Uterus (tissue), 4 donors: ENCODE measurements around the gene NCR1. TPM values are rescaled to one million over a fixed set of nuclear protein-coding genes. Genes with fewer than 3 reads are reported as not detected.
"Not testable (repeated sequence)": the region's sequence is repeated elsewhere in the genome, so short reads cannot be mapped to it uniquely, and the experiment has no call there.

Experiments
- DNase-seq, 2 donors: peaks; one replicate each; pipeline ENCODE4 v3.0.0-alpha.2; 2019 to 2020
- H3K27ac ChIP-seq, 2 donors: fragments of 200-600 bp; sonication (generic); 1 replicate in 1 of 2; 2 replicates in 1 of 2; pipeline ENCODE4 v1.5.1; 2016 to 2018
- H3K27me3 ChIP-seq, 2 donors: fragments of 200-600 bp; sonication (generic); one replicate each; pipeline ENCODE4 v1.5.1; 2018 to 2019; ENCODE audit warnings: control low read depth in 1 of 2
- H3K36me3 ChIP-seq, 2 donors: fragments of 200-600 bp; sonication (generic); one replicate each; pipeline ENCODE4 v1.5.1; 2019; ENCODE audit warnings: control low read depth in 1 of 2
- H3K4me1 ChIP-seq, 2 donors: fragments of 200-600 bp; sonication (generic); one replicate each; pipeline ENCODE4 v1.5.1; 2018 to 2019; ENCODE audit warnings: control low read depth in 1 of 2
- H3K4me3 ChIP-seq, 2 donors: fragments of 200-600 bp; sonication (generic); 1 replicate in 1 of 2; 2 replicates in 1 of 2; pipeline ENCODE4 v1.5.1; 2018 to 2019; ENCODE audit warnings: mild to moderate bottlenecking in 1 of 2
- H3K9me3 ChIP-seq, 2 donors: fragments of 200-600 bp; sonication (generic); one replicate each; pipeline ENCODE4 v1.5.1; 2019; ENCODE audit warnings: control low read depth in 1 of 2
- POLR2A ChIP-seq, 2 donors: fragments of 450-650 bp; IDR thresholded peaks; one replicate each; pipeline ENCODE4 v1.6.1; 2016; ENCODE audit warnings: antibody characterized with exemption in 2 of 2, mild to moderate bottlenecking in 1 of 2, moderate library complexity in 1 of 2
- intact Hi-C: fragments of 100-400 bp; cut with DNase I; formaldehyde crosslinking; loops from one replicate; pipeline ENCODE4 v1.15.1; 2023; ENCODE audit warnings: low total_unique reads
- total RNA-seq, 4 donors: library from RNA; depleted of rRNA in 3 of 4; stranded (reverse); fragments of >200 nt in 3 of 4; gene quantifications; one replicate each; pipeline versions ENCODE4 v1.1.0 to v1.2.4, GENCODE V29; 2014 to 2023
- TF ChIP-seq, protein P1 (sequence below), 4 experiments: fragments of 200-600 bp in 2 of 4; fragments of 450-650 bp in 2 of 4; sonication (generic) in 2 of 4; IDR thresholded peaks; one replicate each; pipeline ENCODE4 v1.5.1; 2016 to 2019; ENCODE audit warnings: antibody characterized with exemption in 4 of 4, mild to moderate bottlenecking in 2 of 4, moderate library complexity in 1 of 4
- donor health status: DM: yes; HTN: yes; CAD: no.

Gene NCR1
- total RNA-seq, 4 donors from 2014 or later = 1.1 TPM; not detected in 3

DNA sequence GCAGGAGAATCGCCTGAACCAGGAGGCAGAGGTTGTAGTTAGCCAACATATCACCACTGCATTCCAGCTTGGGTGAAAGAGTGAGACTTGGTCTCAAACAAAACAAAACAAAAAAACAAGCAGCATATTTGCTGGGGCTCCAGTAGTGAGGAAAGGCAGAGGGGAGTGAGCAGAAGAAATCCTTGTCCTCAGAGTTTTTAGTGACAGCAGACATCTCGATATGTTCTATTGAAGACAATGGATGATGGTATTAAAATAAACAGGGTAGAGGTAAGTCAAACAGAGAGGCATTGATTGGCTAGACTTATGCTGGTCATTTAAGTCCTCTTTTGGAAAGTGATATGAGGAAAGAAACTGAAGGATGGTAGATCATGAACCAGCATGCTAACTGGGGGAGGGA is 22.4 kb downstream of the NCR1 start:
- no peak overlapping the region for H3K27ac ChIP-seq
- no peaks in the 10 kb centered on the region for H3K27me3 ChIP-seq
- DNase-seq = no peak
- no peaks in the 10 kb centered on the region for H3K9me3 ChIP-seq
- H3K4me3 ChIP-seq = no peak overlapping the region
- no peaks in the 10 kb centered on the region for H3K4me1 ChIP-seq
- H3K36me3 ChIP-seq = no peaks in the 10 kb centered on the region
- no peak for TF ChIP-seq POLR2A (IDR thresholded peaks at IDR 0.05)
- TF ChIP-seq, protein P1, sequence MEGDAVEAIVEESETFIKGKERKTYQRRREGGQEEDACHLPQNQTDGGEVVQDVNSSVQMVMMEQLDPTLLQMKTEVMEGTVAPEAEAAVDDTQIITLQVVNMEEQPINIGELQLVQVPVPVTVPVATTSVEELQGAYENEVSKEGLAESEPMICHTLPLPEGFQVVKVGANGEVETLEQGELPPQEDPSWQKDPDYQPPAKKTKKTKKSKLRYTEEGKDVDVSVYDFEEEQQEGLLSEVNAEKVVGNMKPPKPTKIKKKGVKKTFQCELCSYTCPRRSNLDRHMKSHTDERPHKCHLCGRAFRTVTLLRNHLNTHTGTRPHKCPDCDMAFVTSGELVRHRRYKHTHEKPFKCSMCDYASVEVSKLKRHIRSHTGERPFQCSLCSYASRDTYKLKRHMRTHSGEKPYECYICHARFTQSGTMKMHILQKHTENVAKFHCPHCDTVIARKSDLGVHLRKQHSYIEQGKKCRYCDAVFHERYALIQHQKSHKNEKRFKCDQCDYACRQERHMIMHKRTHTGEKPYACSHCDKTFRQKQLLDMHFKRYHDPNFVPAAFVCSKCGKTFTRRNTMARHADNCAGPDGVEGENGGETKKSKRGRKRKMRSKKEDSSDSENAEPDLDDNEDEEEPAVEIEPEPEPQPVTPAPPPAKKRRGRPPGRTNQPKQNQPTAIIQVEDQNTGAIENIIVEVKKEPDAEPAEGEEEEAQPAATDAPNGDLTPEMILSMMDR (IDR thresholded peaks at IDR 0.05) = no peak
- intact Hi-C loops = no loop called here

DNA sequence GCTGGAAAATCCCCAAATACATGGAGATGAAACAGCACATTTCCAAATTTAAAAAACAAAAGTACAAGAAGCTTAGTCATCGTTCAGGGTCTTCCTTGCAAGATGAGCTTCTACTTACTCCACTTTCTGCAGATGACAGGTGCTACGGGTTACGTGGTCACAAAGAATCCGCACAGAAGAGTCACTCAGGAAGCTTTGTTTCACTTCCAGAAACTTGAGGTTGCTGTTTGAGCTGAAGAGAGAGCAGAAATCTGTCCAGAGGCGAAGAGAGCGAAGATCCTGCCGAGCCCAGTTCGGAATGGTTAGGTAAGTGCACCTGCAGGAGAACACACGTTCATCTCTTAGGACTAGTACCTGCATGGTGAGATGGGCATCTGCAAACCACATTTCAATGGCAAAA is 32.0 kb downstream of the NCR1 start:
- TF ChIP-seq POLR2A (IDR thresholded peaks at IDR 0.05) = no peak
- TF ChIP-seq, protein P1 (IDR thresholded peaks at IDR 0.05) = no peak
- Histone ChIP-seq H3K36me3 (no peaks in the 10 kb centered on the region), H3K9me3 (no peaks in the 10 kb centered on the region), H3K27ac (no peak overlapping the region), H3K4me3 (no peak overlapping the region), H3K4me1 (no peaks in the 10 kb centered on the region), H3K27me3 (no peaks in the 10 kb centered on the region)
- intact Hi-C loops = no loop called here
- no peak for DNase-seq

DNA sequence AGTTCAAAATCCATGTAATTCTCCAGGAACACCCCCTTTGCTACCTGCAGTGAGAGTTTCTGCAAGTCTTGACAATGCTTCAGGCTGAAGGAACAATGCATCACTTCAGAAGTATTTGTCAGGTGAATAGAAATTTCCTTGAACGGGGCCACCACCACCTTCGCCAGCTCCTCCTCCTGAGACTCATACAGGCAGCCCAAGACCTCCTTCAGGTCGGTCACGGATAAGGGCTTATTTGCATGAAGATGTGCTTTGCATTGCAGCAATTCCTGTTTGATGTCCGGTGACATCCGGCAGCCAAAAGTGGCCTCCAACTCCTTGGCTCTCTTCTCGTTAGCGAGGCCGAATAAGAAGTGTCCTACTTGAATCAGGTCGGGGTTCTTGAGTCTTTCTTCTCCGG is 33.0 kb downstream of the NCR1 start:
- no peaks in the 10 kb centered on the region for H3K9me3 ChIP-seq
- no peak overlapping the region for H3K4me3 ChIP-seq
- H3K27ac ChIP-seq = no peak overlapping the region
- DNase-seq = no peak
- TF ChIP-seq POLR2A (IDR thresholded peaks at IDR 0.05) = no peak
- TF ChIP-seq, protein P1 (IDR thresholded peaks at IDR 0.05) = no peak
- intact Hi-C loops = no loop called here
- H3K27me3 ChIP-seq = no peaks in the 10 kb centered on the region
- H3K4me1 ChIP-seq = no peaks in the 10 kb centered on the region
- no peaks in the 10 kb centered on the region for H3K36me3 ChIP-seq

DNA sequence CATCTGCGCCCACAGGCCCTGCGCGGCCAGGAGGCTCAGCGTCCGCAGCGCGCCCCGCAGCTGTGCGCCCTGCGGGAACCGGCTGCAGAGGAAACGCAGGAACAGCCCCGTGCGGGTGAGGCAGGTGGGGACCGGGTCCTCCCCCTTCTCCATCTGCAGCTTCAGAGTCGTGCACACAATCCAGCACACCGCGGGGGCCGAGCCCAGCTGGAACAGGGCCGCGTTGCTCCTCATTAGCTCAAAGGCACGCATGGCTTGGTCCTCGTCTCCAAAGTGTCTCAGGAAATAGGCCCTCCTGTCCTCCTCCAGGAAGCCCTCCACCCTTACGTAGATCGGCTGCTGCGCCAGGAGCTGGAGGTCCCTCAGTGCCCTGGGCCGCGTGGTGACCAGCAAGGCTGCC is 33.6 kb downstream of the NCR1 start:
- H3K4me3 ChIP-seq, H3K4me1 ChIP-seq, DNase-seq, H3K36me3 ChIP-seq, H3K9me3 ChIP-seq, H3K27ac ChIP-seq, H3K27me3 ChIP-seq, intact Hi-C loops: not testable (repeated sequence)

DNA sequence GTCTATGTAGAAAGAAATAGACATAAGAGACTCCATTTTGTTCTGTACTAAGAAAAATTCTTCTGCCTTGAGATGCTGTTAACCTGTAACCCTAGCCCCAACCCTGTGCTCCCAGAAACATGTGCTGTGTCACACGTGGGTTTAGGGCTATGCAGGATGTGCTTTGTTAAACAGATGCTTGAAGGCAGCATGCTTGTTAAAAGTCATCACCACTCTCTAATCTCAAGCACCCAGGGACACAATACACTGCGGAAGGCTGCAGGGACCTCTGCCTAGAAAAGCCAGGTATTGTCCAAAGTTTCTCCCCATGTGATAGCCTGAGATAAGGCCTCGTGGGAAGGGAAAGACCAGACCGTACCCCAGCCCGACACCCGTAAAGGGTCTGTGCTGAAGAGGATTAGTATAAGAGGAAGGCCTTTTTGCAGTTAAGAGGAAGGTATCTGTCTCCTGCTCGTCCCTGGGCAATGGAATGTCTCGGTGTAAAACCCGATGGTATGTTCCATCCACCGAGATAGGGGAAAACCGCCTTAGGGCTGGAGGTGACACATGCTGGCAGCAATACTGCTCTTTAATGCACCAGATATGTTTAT is 37.9 kb downstream of the NCR1 start:
- H3K4me1 ChIP-seq, DNase-seq, H3K36me3 ChIP-seq, intact Hi-C loops, H3K9me3 ChIP-seq, H3K27ac ChIP-seq, H3K4me3 ChIP-seq, H3K27me3 ChIP-seq: not testable (repeated sequence)

DNA sequence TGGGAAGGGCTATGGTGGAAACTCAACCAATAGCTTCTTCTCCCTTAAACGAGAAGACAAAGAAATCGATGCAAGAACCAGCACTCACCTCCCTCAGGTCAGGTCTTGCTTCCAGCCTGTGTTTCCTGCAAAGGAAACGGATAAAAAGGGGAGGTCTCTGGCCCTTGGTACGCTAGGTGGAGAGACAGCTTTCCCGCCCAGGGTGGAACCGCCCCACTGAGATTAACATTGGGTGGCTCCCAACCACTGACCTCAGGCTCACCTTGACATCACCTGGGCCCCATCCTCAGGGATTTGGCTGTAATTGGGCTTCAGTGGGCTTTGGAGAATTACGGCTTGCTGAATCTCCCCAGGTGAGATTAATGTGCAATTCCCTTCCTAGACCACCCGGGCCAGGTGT is 41.4 kb downstream of the NCR1 start, which contains the start of gene NLRP7:
TSS of gene NLRP7 (minus strand) at position 150 of the 400 bp plus-strand sequence.
- no peaks in the 10 kb centered on the region for H3K27me3 ChIP-seq
- H3K27ac ChIP-seq = no peak within 1 kb of the TSS
- DNase-seq = no peak
- H3K4me1 ChIP-seq = no peaks in the 10 kb centered on the region
- intact Hi-C loops = no loop called here
- H3K9me3 ChIP-seq = no peaks in the 10 kb centered on the region
- no peaks in the 10 kb centered on the region for H3K36me3 ChIP-seq
- TF ChIP-seq, protein P1 (IDR thresholded peaks at IDR 0.05) = no peak
- TF ChIP-seq POLR2A (IDR thresholded peaks at IDR 0.05) = no peak
- no peak within 1 kb of the TSS for H3K4me3 ChIP-seq
